Heart left ventricle (tissue), 13 donors: Measurements from ENCODE around the gene LCMT2.

ENCODE experiments used
- CTCF ChIP-seq, 12 donors: fragments of 200-600 bp; sonication (generic) in 4 of 12; IDR thresholded peaks; one replicate each; pipeline versions ENCODE4 v1.5.0 to v1.8.0; 2018 to 2022; ENCODE audit warnings: antibody characterized with exemption in 12 of 12, mild to moderate bottlenecking in 5 of 12
- POLR2A ChIP-seq, 2 donors: fragments of 450-650 bp; IDR thresholded peaks; one replicate each; pipeline ENCODE4 v1.6.1; 2017; ENCODE audit warnings: antibody characterized with exemption in 2 of 2, mild to moderate bottlenecking in 2 of 2, moderate library complexity in 2 of 2
- donor health status: ischemic (EF 13 %, LVEDD 7.1; RV severe dilation, severe dysfunction).
- donor health status: DM: no; HTN: yes; CAD: no.
- donor health status: DM: no; HTN: no; CAD: no.
- donor health status: ischemic (EF 25% LVEDD 6.9; RV normal size, moderate dysfunction).
- donor health status: ischemic (EF 25% LVEDD 5.7; RV mildly dilated, moderate dysfunction).
- donor health status: ischemic (EF 35%, LVEDD 5.7; RV mildly dilated, moderate dysfunction).
- donor health status: nonischemic (EF 11% LVEDD 7.7; RV severe dilation, severe dysfunction).
- donor health status: DM: yes; HTN: yes; CAD: no.
- donor health status: PGD.
- donor health status: ischemic (EF 29% LVEDD 5.4; RV normal size, mild dysfunction).
- donor health status: nonischemic (EF 23%, LVEDD 6.1; RV moderate dilation, normal function).

DNA sequence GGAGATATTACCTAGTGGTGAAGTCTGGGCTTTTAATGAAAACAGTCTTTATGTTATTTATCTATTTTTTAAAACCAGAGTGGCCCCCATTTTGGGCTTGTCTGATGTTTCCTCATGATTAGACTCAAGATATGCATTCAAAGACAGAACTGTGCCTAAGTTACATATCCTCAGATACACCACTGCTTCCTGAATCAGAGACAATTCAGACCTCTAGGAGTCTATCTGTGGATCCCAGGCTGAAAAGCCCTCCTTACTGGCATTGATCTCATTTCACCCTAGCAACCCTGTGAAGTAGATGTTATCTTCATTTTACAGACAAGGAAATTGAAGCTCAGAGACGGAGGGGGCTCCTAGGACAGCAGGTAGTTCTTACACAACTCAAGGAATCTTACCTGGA is 46.8 kb downstream of the LCMT2 start:
- TF ChIP-seq CTCF (IDR thresholded peaks at IDR 0.05) (no peak), POLR2A (IDR thresholded peaks at IDR 0.05) (no peak)
